Umbilical cord (tissue), 2 donors: ENCODE results near the gene CLASRP. TPM values are rescaled to one million over a fixed set of nuclear protein-coding genes. Genes with fewer than 3 reads are reported as not detected.
"Not testable (repeated sequence)": the region's sequence is repeated elsewhere in the genome, so short reads cannot be mapped to it uniquely, and the experiment has no call there.

Experiments
- DNase-seq: peaks from one replicate; pipeline ENCODE4 v3.0.0-alpha.2; 2015; ENCODE audit warnings: low spot score
- total RNA-seq: library from RNA; depleted of rRNA; stranded (reverse); fragments of >200 nt; gene quantifications from one replicate; pipeline ENCODE4 v1.2.3, GENCODE V29; 2014; ENCODE audit warnings: low replicate concordance; ENCODE audit not compliant: insufficient read depth

Gene CLASRP
- total RNA-seq, result 12.0 TPM

- peak; percentile 94 for DNase-seq
These were observed at the start of gene CLASRP for GRCh38 chr19:45038931-45039893. Gene CLASRP, plus strand, starts transcription at chr19:45039045. Its CDS starts 1,168 bp downstream, at chr19:45040213.

- no peak for DNase-seq
These were observed 48.4 kb upstream of the CLASRP start for GRCh38 chr19:44990459-44990858.

- DNase-seq, result no peak
These were observed 47.9 kb upstream of the CLASRP start for GRCh38 chr19:44990966-44991365.

GRCh38 chr19:44992336-44993163 is 46.3 kb upstream of the CLASRP start:
- DNase-seq, result no peak

- no peak for DNase-seq
These were observed 45.3 kb upstream of the CLASRP start for GRCh38 chr19:44993526-44993925.

GRCh38 chr19:44993926-44994537 is 44.8 kb upstream of the CLASRP start:
- no peak for DNase-seq

- DNase-seq, result no peak
These were observed 40.8 kb upstream of the CLASRP start for GRCh38 chr19:44998025-44998424.

- not testable (repeated sequence) for DNase-seq
These were observed 39.5 kb upstream of the CLASRP start for GRCh38 chr19:44999131-44999925.

GRCh38 chr19:45000665-45001064 is 38.2 kb upstream of the CLASRP start:
- not testable (repeated sequence) for DNase-seq

- DNase-seq, result peak; percentile 89
These were observed 37.6 kb upstream of the CLASRP start, which contains the start of gene RELB for GRCh38 chr19:45001087-45001739. Gene RELB, plus strand, starts transcription at chr19:45001464. Its CDS starts 116 bp downstream, at chr19:45001580.

- DNase-seq, result no peak
These were observed 35.4 kb upstream of the CLASRP start for GRCh38 chr19:45003485-45003884.

- DNase-seq, result no peak
These were observed 33.1 kb upstream of the CLASRP start for GRCh38 chr19:45005787-45006186.

GRCh38 chr19:45008552-45008951 is 30.3 kb upstream of the CLASRP start:
- no peak for DNase-seq

GRCh38 chr19:45009625-45010255 is 29.1 kb upstream of the CLASRP start:
- no peak for DNase-seq

GRCh38 chr19:45010306-45010705 is 28.5 kb upstream of the CLASRP start:
- no peak for DNase-seq

GRCh38 chr19:45011959-45012358 is 26.9 kb upstream of the CLASRP start:
- no peak for DNase-seq

- peak; percentile 83 for DNase-seq
These were observed 22.2 kb upstream of the CLASRP start for GRCh38 chr19:45016388-45017314.

GRCh38 chr19:45019187-45019586 is 19.7 kb upstream of the CLASRP start:
- no peak for DNase-seq

GRCh38 chr19:45020071-45020470 is 18.8 kb upstream of the CLASRP start:
- no peak for DNase-seq
